ENCODE results near the gene TMEM81.

DNA sequence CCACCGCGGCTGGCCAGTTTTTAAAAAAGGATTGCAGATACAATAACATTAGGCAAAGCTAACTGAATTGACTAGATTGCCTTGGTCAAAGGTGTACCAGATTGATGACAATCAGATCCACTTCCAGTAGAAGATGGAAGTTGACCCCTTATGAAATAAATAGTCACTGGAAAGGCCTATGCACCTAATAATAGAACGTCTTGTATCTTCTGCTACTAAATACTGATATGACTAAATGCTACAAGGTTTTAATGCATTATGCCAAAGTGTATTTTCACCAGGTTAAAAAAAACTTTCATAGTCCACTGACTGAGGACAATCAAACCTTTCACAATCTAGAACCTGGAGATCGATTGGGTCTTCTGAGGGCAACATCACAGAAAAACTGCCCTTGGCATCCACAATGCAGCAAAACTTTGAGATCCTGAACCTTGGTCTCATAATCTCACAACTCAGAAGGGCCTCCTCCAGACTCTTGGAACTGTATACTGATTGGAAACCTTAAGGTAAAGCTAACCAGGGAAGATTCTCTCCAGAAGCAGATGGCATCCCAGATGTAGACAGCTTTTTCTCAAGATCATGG lies 45.3 kb upstream of the TMEM81 start:
- TF ChIP-seq, protein P1, sequence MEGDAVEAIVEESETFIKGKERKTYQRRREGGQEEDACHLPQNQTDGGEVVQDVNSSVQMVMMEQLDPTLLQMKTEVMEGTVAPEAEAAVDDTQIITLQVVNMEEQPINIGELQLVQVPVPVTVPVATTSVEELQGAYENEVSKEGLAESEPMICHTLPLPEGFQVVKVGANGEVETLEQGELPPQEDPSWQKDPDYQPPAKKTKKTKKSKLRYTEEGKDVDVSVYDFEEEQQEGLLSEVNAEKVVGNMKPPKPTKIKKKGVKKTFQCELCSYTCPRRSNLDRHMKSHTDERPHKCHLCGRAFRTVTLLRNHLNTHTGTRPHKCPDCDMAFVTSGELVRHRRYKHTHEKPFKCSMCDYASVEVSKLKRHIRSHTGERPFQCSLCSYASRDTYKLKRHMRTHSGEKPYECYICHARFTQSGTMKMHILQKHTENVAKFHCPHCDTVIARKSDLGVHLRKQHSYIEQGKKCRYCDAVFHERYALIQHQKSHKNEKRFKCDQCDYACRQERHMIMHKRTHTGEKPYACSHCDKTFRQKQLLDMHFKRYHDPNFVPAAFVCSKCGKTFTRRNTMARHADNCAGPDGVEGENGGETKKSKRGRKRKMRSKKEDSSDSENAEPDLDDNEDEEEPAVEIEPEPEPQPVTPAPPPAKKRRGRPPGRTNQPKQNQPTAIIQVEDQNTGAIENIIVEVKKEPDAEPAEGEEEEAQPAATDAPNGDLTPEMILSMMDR (IDR thresholded peaks at IDR 0.05; ENCODE audit: borderline replicate concordance, extremely low read depth, low read length, poor library complexity, severe bottlenecking): no peak
- no peak for TF ChIP-seq EZH2 (IDR thresholded peaks at IDR 0.05; ENCODE audit: borderline replicate concordance, low read depth, low read length, severe bottlenecking)
